SK-N-SH (cell line): ENCODE results near the gene PHYKPL. TPM values are rescaled to one million over a fixed set of nuclear protein-coding genes. Genes with fewer than 3 reads are reported as not detected.

ENCODE experiments used
- CTCF ChIA-PET: fragments of 300-600, 350-600 bp; formaldehyde crosslinking; extraction: SDS; loops from one replicate; lab custom pipeline; 2021; lab: Yijun Ruan, JAX
- POLR2A ChIA-PET: fragments of 350-600 bp; sonication (Branson Sonifier 250); formaldehyde crosslinking; extraction: SDS; loops from one replicate; lab custom pipeline; 2020; ENCODE audit warnings: antibody characterized with exemption, inconsistent platforms; lab: Yijun Ruan, JAX
- DNase-seq: peaks from one replicate; pipeline ENCODE4 v3.0.0; 2012
- H2AFZ ChIP-seq: fragments of 200-600 bp; sonication (generic); 2 replicates; pipeline ENCODE4 v1.8.1; 2016; ENCODE audit warnings: antibody characterized with exemption, mild to moderate bottlenecking, low read depth
- H3F3A ChIP-seq: fragments of 200-600 bp; sonication (generic); replicated peaks from 2 replicates; pipeline ENCODE3; 2016; ENCODE audit warnings: antibody characterized with exemption, mild to moderate bottlenecking; ENCODE audit not compliant: insufficient read depth
- H3K27ac ChIP-seq, 2 experiments: fragments of 200-500 bp in 1 of 2; fragments of 200-600 bp in 1 of 2; sonication (Bioruptor generic) in 1 of 2; sonication (generic), shearing (Covaris generic) in 1 of 2; 2 replicates each; pipeline versions ENCODE4 v1.5.1 to v1.6.1; 2014 to 2016; ENCODE audit warnings: low read depth in 2 of 2, inconsistent platforms in 1 of 2, low read length in 1 of 2, mild to moderate bottlenecking in 1 of 2, mixed read lengths in 1 of 2
- H3K27me3 ChIP-seq: fragments of 200-600 bp; sonication (generic), shearing (Covaris generic); 2 replicates; pipeline ENCODE4 v1.6.1; 2016; ENCODE audit warnings: mixed run types; ENCODE audit not compliant: insufficient read depth
- H3K36me3 ChIP-seq, 2 experiments: fragments of 200-500 bp in 1 of 2; fragments of 200-600 bp in 1 of 2; sonication (Bioruptor generic) in 1 of 2; sonication (generic) in 1 of 2; replicated peaks in 1 of 2; 2 replicates each; pipeline versions ENCODE3 to v1.5.1; 2014 to 2016; ENCODE audit warnings: low read length in 1 of 2, mild to moderate bottlenecking in 1 of 2; ENCODE audit not compliant: insufficient read depth in 2 of 2, control insufficient read depth in 1 of 2
- H3K4me1 ChIP-seq, 2 experiments: fragments of 200-500 bp in 1 of 2; fragments of 200-600 bp in 1 of 2; sonication (Bioruptor generic) in 1 of 2; sonication (generic), shearing (Covaris generic) in 1 of 2; 2 replicates each; pipeline versions ENCODE4 v1.5.1 to v1.6.1; 2014 to 2016; ENCODE audit warnings: low read depth in 1 of 2, low read length in 1 of 2, mixed run types in 1 of 2; ENCODE audit not compliant: insufficient read depth in 2 of 2, control insufficient read depth in 1 of 2
- H3K4me2 ChIP-seq: fragments of 200-600 bp; sonication (generic), shearing (Covaris generic); 2 replicates; pipeline ENCODE4 v1.6.1; 2017; ENCODE audit warnings: mixed run types
- H3K4me3 ChIP-seq, 2 experiments: fragments of 200-500 bp in 1 of 2; fragments of 200-600 bp in 1 of 2; sonication (Bioruptor generic) in 1 of 2; sonication (generic), shearing (Covaris generic) in 1 of 2; 2 replicates each; pipeline versions ENCODE4 v1.5.1 to v1.8.1; 2014 to 2016; ENCODE audit warnings: low read depth in 2 of 2, inconsistent platforms in 1 of 2, low read length in 1 of 2, mild to moderate bottlenecking in 1 of 2, mixed read lengths in 1 of 2, moderate library complexity in 1 of 2
- H3K79me2 ChIP-seq: fragments of 200-600 bp; sonication (generic); 2 replicates; pipeline ENCODE4 v1.8.1; 2017; ENCODE audit warnings: mild to moderate bottlenecking; ENCODE audit not compliant: insufficient read depth
- H3K9ac ChIP-seq: fragments of 200-600 bp; sonication (generic); 2 replicates; pipeline ENCODE4 v1.6.1; 2017; ENCODE audit warnings: mixed run types
- H3K9me2 ChIP-seq: fragments of 200-600 bp; sonication (generic); 2 replicates; pipeline ENCODE4 v1.6.1; 2017; ENCODE audit warnings: mixed run types
- H3K9me3 ChIP-seq: fragments of 200-600 bp; sonication (generic); 2 replicates; pipeline ENCODE4 v1.6.1; 2017; ENCODE audit warnings: mixed run types, mild to moderate bottlenecking, moderate library complexity
- H4K20me1 ChIP-seq: fragments of 200-600 bp; sonication (generic); 2 replicates; pipeline ENCODE4 v1.6.1; 2017; ENCODE audit warnings: mild to moderate bottlenecking, mixed run types; ENCODE audit not compliant: insufficient read depth
- GABPA ChIP-seq: IDR thresholded peaks from 2 replicates; pipeline ENCODE4 v1.4.0; 2012; ENCODE audit warnings: low read depth, mild to moderate bottlenecking
- GATA2 ChIP-seq: sonication (generic); formaldehyde crosslinking; IDR thresholded peaks from 2 replicates; pipeline ENCODE4 v1.5.0; 2020; ENCODE audit warnings: mild to moderate bottlenecking, missing genetic modification reagents
- IRF3 ChIP-seq: fragments of 150-350 bp; IDR thresholded peaks from 2 replicates; pipeline ENCODE4 v1.6.1; 2016; ENCODE audit warnings: mild to moderate bottlenecking, low read depth, low read length
- JUND ChIP-seq: IDR thresholded peaks from 2 replicates; pipeline ENCODE4 v1.4.0; 2012
- MEF2A ChIP-seq: IDR thresholded peaks from 2 replicates; pipeline ENCODE4 v1.4.0; 2012; ENCODE audit warnings: low read depth, borderline replicate concordance
- POLR2AphosphoS5 ChIP-seq: IDR thresholded peaks from 2 replicates; pipeline ENCODE4 v1.6.1; 2012; ENCODE audit warnings: low read depth, low read length
- RCOR1 ChIP-seq: fragments of 150-350 bp; IDR thresholded peaks from 2 replicates; pipeline ENCODE4 v1.6.1; 2017; ENCODE audit warnings: antibody characterized with exemption, low read length
- REST ChIP-seq: IDR thresholded peaks from 2 replicates; pipeline ENCODE4 v1.6.1; 2012; ENCODE audit warnings: mild to moderate bottlenecking, low read depth, low read length, moderate library complexity
- SIN3A ChIP-seq: IDR thresholded peaks from 2 replicates; pipeline ENCODE4 v1.6.1; 2012; ENCODE audit warnings: low read depth, mild to moderate bottlenecking, low read length, moderate library complexity, borderline replicate concordance
- SMC3 ChIP-seq: IDR thresholded peaks from 2 replicates; pipeline ENCODE4 v1.6.1; 2012; ENCODE audit warnings: low read depth, low read length, improper control_type of control experiment
- TAF1 ChIP-seq: IDR thresholded peaks from 2 replicates; pipeline ENCODE4 v1.6.1; 2012; ENCODE audit warnings: low read depth, mild to moderate bottlenecking, low read length, moderate library complexity, borderline replicate concordance
- TCF12 ChIP-seq: IDR thresholded peaks from 2 replicates; pipeline ENCODE4 v1.4.0; 2012
- YY1 ChIP-seq: IDR thresholded peaks from 2 replicates; pipeline ENCODE4 v1.4.0; 2012; ENCODE audit warnings: low read depth, mild to moderate bottlenecking
- ZBTB33 ChIP-seq: IDR thresholded peaks from 2 replicates; pipeline ENCODE4 v1.4.0; 2012; ENCODE audit warnings: low read depth, borderline replicate concordance
- WGBS: methylation state at CpG from one replicate; pipeline ENCODE4 v1.1.6; 2017; ENCODE audit warnings: low lambda C conversion rate; 5-methylcytosine and 5-hydroxymethylcytosine counted together
- polyA plus RNA-seq, 3 experiments: library from polyadenylated mRNA; depleted of rRNA; stranded (reverse); fragments of >200 nt; gene quantifications; 2 replicates each; pipeline ENCODE4 v1.2.3, GENCODE V29; 2012

Gene PHYKPL
- polyA plus RNA-seq, 1 of the 3 experiments (the other 2 are of a cell fraction): 46.8 TPM

- Histone ChIP-seq H3K9ac (no peak overlapping the region), H3K36me3 (no peaks in the 10 kb centered on the region), H3F3A (no peaks in the 10 kb centered on the region), H3K4me2 (no peak overlapping the region), H2AFZ (no peak overlapping the region), H3K79me2 (no peaks in the 10 kb centered on the region), H3K4me3 (no peak overlapping the region), H3K9me2 (no peaks in the 10 kb centered on the region), H4K20me1 (no peaks in the 10 kb centered on the region), H3K27me3 (no peaks in the 10 kb centered on the region; the same call in 1 of the 2 replicates), H3K27ac (no peak overlapping the region), H3K9me3 (no peaks in the 10 kb centered on the region), H3K4me1 (no peaks in the 10 kb centered on the region)
- CTCF ChIA-PET: no interaction called here
- TF ChIP-seq JUND: no peak
- TF ChIP-seq RCOR1: no peak
- no peak for TF ChIP-seq GABPA
- no peak for TF ChIP-seq REST
- WGBS: 33% methylated on average over 8 of the region's 8 CpGs
- DNase-seq: no peak
- POLR2A ChIA-PET: no interaction called here
Measured at GRCh38 chr5:178193251-178193809, 39.3 kb downstream of the PHYKPL start.

GRCh38 chr5:178192787-178193186 is 39.8 kb downstream of the PHYKPL start:
- CTCF ChIA-PET: no interaction called here
- Histone ChIP-seq H4K20me1 (no peaks in the 10 kb centered on the region), H3K4me2 (no peak overlapping the region), H3F3A (no peaks in the 10 kb centered on the region), H3K4me1 (no peaks in the 10 kb centered on the region), H3K9me2 (no peaks in the 10 kb centered on the region), H3K27me3 (no peaks in the 10 kb centered on the region; the same call in 1 of the 2 replicates), H3K9ac (no peak overlapping the region), H3K79me2 (no peaks in the 10 kb centered on the region), H2AFZ (no peak overlapping the region), H3K27ac (no peak overlapping the region), H3K36me3 (no peaks in the 10 kb centered on the region), H3K4me3 (no peak overlapping the region), H3K9me3 (no peaks in the 10 kb centered on the region)
- 55% methylated on average over 6 of the region's 7 CpGs for WGBS
- POLR2A ChIA-PET: no interaction called here
- no peak for TF ChIP-seq SMC3
- TF ChIP-seq TAF1: no peak
- no peak for TF ChIP-seq JUND
- no peak for TF ChIP-seq GABPA
- no peak for DNase-seq

GRCh38 chr5:178192244-178192643 is 40.4 kb downstream of the PHYKPL start:
- 60% methylated on average over 2 of the region's 2 CpGs for WGBS
- Histone ChIP-seq H3K9me3 (no peaks in the 10 kb centered on the region), H2AFZ (no peak overlapping the region), H3K27ac (no peak overlapping the region), H3F3A (no peaks in the 10 kb centered on the region), H3K4me3 (no peak overlapping the region), H3K9ac (no peak overlapping the region), H3K36me3 (no peaks in the 10 kb centered on the region), H3K79me2 (no peaks in the 10 kb centered on the region), H3K27me3 (no peaks in the 10 kb centered on the region; the same call in 1 of the 2 replicates), H4K20me1 (no peaks in the 10 kb centered on the region), H3K9me2 (no peaks in the 10 kb centered on the region), H3K4me2 (no peak overlapping the region), H3K4me1 (no peaks in the 10 kb centered on the region)
- no peak for DNase-seq
- POLR2A ChIA-PET: no interaction called here
- CTCF ChIA-PET: no interaction called here
- no peak for TF ChIP-seq TCF12
- no peak for TF ChIP-seq IRF3
- TF ChIP-seq ZBTB33: no peak
- TF ChIP-seq SIN3A: no peak
- no peak for TF ChIP-seq GATA2 (CRISPR knock-in tag)
- TF ChIP-seq MEF2A: no peak
- TF ChIP-seq POLR2AphosphoS5: no peak
- TF ChIP-seq YY1: no peak
